HepG2 (cell line): ENCODE measurements around the gene IQGAP2. TPM values are rescaled to one million over a fixed set of nuclear protein-coding genes. Genes with fewer than 3 reads are reported as not detected.

ENCODE experiments used
- ATAC-seq: fragments of 200-7000 bp; cut with Tn5 transposase; 3 replicates; pipeline ENCODE4 v1.9.1; 2020; ENCODE audit warnings: mild to moderate bottlenecking, moderate library complexity
- BruUV-seq: library from RNA; stranded (reverse); fragments of 400-500 nt; replicated peaks from 2 replicates; lab custom pipeline; 2021; lab: Mats Ljungman, UMichigan
- CTCF ChIA-PET: fragments of 300-600 bp; formaldehyde crosslinking; extraction: SDS; loops from one replicate; lab custom pipeline; 2021; ENCODE audit warnings: low total read pairs, inconsistent platforms, low intra/inter-chr PET ratio; lab: Yijun Ruan, JAX
- POLR2A ChIA-PET: fragments of 350-600 bp; sonication (Branson Sonifier 250); formaldehyde crosslinking; loops from one replicate; lab custom pipeline; 2020; ENCODE audit warnings: antibody characterized with exemption, inconsistent platforms; lab: Yijun Ruan, JAX
- DNase-seq: peaks from one replicate; pipeline ENCODE4 v3.0.0-alpha.2; 2015; ENCODE audit warnings: low spot score
- FAIRE-seq: peaks from 3 replicates; lab custom pipeline; 2011; peaks lifted over from hg19 to GRCh38; lab: Jason Lieb, UNC
- H2AFZ ChIP-seq: one replicate; pipeline ENCODE4 v1.6.1; 2011; ENCODE audit warnings: low read length, inconsistent platforms
- H3K27ac ChIP-seq: fragments of 300-600 bp; 3 replicates; pipeline ENCODE4 v1.8.0; 2011; ENCODE audit warnings: mixed run types, mild to moderate bottlenecking, mixed read lengths, low read length, inconsistent platforms; ENCODE audit not compliant: insufficient read depth; ENCODE audit errors: extremely low read length
- H3K27me3 ChIP-seq, 2 experiments: fragments of 200-600 bp in 1 of 2; 2 replicates in 1 of 2; 3 replicates in 1 of 2; pipeline versions ENCODE4 v1.6.0 to v1.8.0; 2011; ENCODE audit warnings: low read length in 2 of 2, mild to moderate bottlenecking in 2 of 2, moderate library complexity in 2 of 2, inconsistent platforms in 1 of 2; ENCODE audit not compliant: insufficient read depth in 2 of 2, control insufficient read depth in 1 of 2
- H3K36me3 ChIP-seq, 2 experiments: fragments of 200-600 bp in 1 of 2; replicated peaks in 1 of 2; 2 replicates in 1 of 2; 3 replicates in 1 of 2; pipeline versions ENCODE4 v1.5.1 to v1.8.0; 2011; ENCODE audit warnings: low read length in 2 of 2, inconsistent platforms in 1 of 2; ENCODE audit not compliant: insufficient read depth in 2 of 2, control insufficient read depth in 1 of 2
- H3K4me1 ChIP-seq: 2 replicates; pipeline ENCODE4 v1.5.1; 2012; ENCODE audit warnings: low read length, inconsistent platforms; ENCODE audit not compliant: insufficient read depth
- H3K4me2 ChIP-seq: 2 replicates; pipeline ENCODE4 v1.6.0; 2011; ENCODE audit warnings: low read depth, low read length, inconsistent platforms
- H3K4me3 ChIP-seq, 3 experiments: fragments of 200-600 bp in 1 of 3; sonication (generic), shearing (Covaris generic) in 1 of 3; replicated peaks in 1 of 3; 2 replicates each; pipeline ENCODE4 v1.5.1; 2011 to 2016; ENCODE audit warnings: low read length in 3 of 3, inconsistent platforms in 2 of 3, low read depth in 2 of 3, mild to moderate bottlenecking in 2 of 3, control low read depth in 1 of 3, mixed read lengths in 1 of 3; ENCODE audit not compliant: insufficient read depth in 1 of 3
- H3K79me2 ChIP-seq: one replicate; pipeline ENCODE4 v1.6.1; 2011; ENCODE audit warnings: low read length, inconsistent platforms; ENCODE audit not compliant: insufficient read depth
- H3K9ac ChIP-seq: 2 replicates; pipeline ENCODE4 v1.6.0; 2011; ENCODE audit warnings: mild to moderate bottlenecking, low read depth, low read length, inconsistent platforms; ENCODE audit not compliant: insufficient read depth
- H3K9me3 ChIP-seq: 2 replicates; pipeline ENCODE4 v1.5.1; 2012; ENCODE audit warnings: mild to moderate bottlenecking, low read length
- H4K20me1 ChIP-seq: 2 replicates; pipeline ENCODE4 v1.6.0; 2011; ENCODE audit warnings: inconsistent platforms, mild to moderate bottlenecking, low read length, moderate library complexity; ENCODE audit not compliant: insufficient read depth
- ATF1 ChIP-seq: IDR thresholded peaks from 2 replicates; pipeline ENCODE4 v1.6.1; 2016; ENCODE audit warnings: mild to moderate bottlenecking, control low read depth
- ATM ChIP-seq: fragments of 450-650 bp; IDR thresholded peaks from 2 replicates; pipeline ENCODE4 v1.7.1; 2017; ENCODE audit warnings: mild to moderate bottlenecking, borderline replicate concordance
- EED ChIP-seq: sonication (generic); formaldehyde crosslinking; IDR thresholded peaks from 2 replicates; pipeline ENCODE4 v1.5.0; 2020; ENCODE audit warnings: mild to moderate bottlenecking, missing genetic modification reagents
- FOXA1 ChIP-seq, 2 experiments: fragments of 450-650 bp in 1 of 2; sonication (generic) in 1 of 2; formaldehyde crosslinking in 1 of 2; IDR thresholded peaks; 2 replicates each; pipeline versions ENCODE4 v1.4.0 to v1.6.1; 2016 to 2020; ENCODE audit warnings: missing genetic modification reagents in 1 of 2
- GTF2F1 ChIP-seq: fragments of 150-350 bp; IDR thresholded peaks from 2 replicates; pipeline ENCODE4 v1.6.1; 2014; ENCODE audit warnings: low read length
- HCFC1 ChIP-seq: fragments of 150-350 bp; IDR thresholded peaks from 2 replicates; pipeline ENCODE4 v1.6.1; 2014; ENCODE audit warnings: low read depth, low read length
- KDM5B ChIP-seq: sonication (generic); formaldehyde crosslinking; IDR thresholded peaks from 2 replicates; pipeline ENCODE4 v1.4.0; 2020; ENCODE audit warnings: missing genetic modification reagents, mild to moderate bottlenecking, borderline replicate concordance
- KLF13 ChIP-seq: sonication (generic); formaldehyde crosslinking; IDR thresholded peaks from 2 replicates; pipeline ENCODE4 v1.4.0; 2020; ENCODE audit warnings: mild to moderate bottlenecking, missing genetic modification reagents
- MTA1 ChIP-seq: sonication (generic); formaldehyde crosslinking; IDR thresholded peaks from 2 replicates; pipeline ENCODE4 v1.4.0; 2020; ENCODE audit warnings: missing genetic modification reagents, mild to moderate bottlenecking, borderline replicate concordance
- TEAD3 ChIP-seq: optimal IDR thresholded peaks from 2 replicates; pipeline ENCODE3; 2016; ENCODE audit warnings: borderline replicate concordance
- U2AF2 ChIP-seq: fragments of 200-400 bp; formaldehyde crosslinking; IDR thresholded peaks from 2 replicates; pipeline ENCODE4 v1.6.1; 2017; ENCODE audit warnings: low read depth, mild to moderate bottlenecking, low read length
- ZNF34 ChIP-seq: sonication (generic); formaldehyde crosslinking; IDR thresholded peaks from 2 replicates; pipeline ENCODE4 v1.4.0; 2020; ENCODE audit warnings: mild to moderate bottlenecking, missing genetic modification reagents, borderline replicate concordance
- ZNF501 ChIP-seq: sonication (generic); formaldehyde crosslinking; IDR thresholded peaks from 2 replicates; pipeline ENCODE4 v1.5.1; 2020; ENCODE audit warnings: mild to moderate bottlenecking, moderate library complexity, missing genetic modification reagents
- ZNF7 ChIP-seq: IDR thresholded peaks from 2 replicates; pipeline ENCODE4 v1.6.1; 2016; ENCODE audit warnings: missing biosample characterization, missing genetic modification reagents
- ZNF713 ChIP-seq: sonication (generic); formaldehyde crosslinking; IDR thresholded peaks from 2 replicates; pipeline ENCODE4 v1.4.0; 2020; ENCODE audit warnings: mild to moderate bottlenecking, missing genetic modification reagents
- WGBS: methylation state at CpG from one replicate; pipeline ENCODE4 v1.1.6; 2017; ENCODE audit warnings: low lambda C conversion rate; 5-methylcytosine and 5-hydroxymethylcytosine counted together
- in situ Hi-C: cut with HindIII; loops from 2 replicates; pipeline ENCODE4 v1.10.0; 2017; ENCODE audit warnings: low pct_unique_long_range_greater_than_20kb; ENCODE audit not compliant: extremely low pct_ligation_motif_present
- intact Hi-C: fragments of 100-400 bp; cut with micrococcal nuclease; formaldehyde crosslinking; loops from one replicate; pipeline ENCODE4 v1.10.0; 2022; ENCODE audit not compliant: unreplicated experiment
- polyA plus RNA-seq, 8 experiments: library from polyadenylated mRNA; depleted of rRNA in 3 of 8; stranded (reverse) in 7 of 8; unstranded in 1 of 8; fragments of >200 nt; fragmentation: Illumina TruSeq in 4 of 8; extraction: Trizol in 4 of 8; gene quantifications; 2 replicates each; pipeline versions ENCODE4 v1.2.1 to v1.2.3, GENCODE V29; 2011 to 2016; ENCODE audit warnings: low read depth in 4 of 8, missing spikeins in 1 of 8, mixed read lengths in 1 of 8; ENCODE audit not compliant: insufficient read depth in 1 of 8
- total RNA-seq, 5 experiments: library from RNA; depleted of rRNA; stranded (reverse); fragments of >200 nt; fragmentation: Illumina TruSeq; extraction: Trizol; gene quantifications; 2 replicates each; pipeline ENCODE4 v1.2.3, GENCODE V29; 2016; ENCODE audit warnings: low read depth in 1 of 5
- TF ChIP-seq, protein P1 (sequence below): sonication (generic); formaldehyde crosslinking; IDR thresholded peaks from 2 replicates; pipeline ENCODE4 v1.8.1; 2023; ENCODE audit warnings: mild to moderate bottlenecking, inconsistent platforms, moderate library complexity, missing genetic modification reagents, borderline replicate concordance
- TF ChIP-seq, protein P2 (sequence below): sonication (generic); formaldehyde crosslinking; IDR thresholded peaks from 2 replicates; pipeline ENCODE4 v1.5.0; 2020; ENCODE audit warnings: missing genetic modification reagents
- TF ChIP-seq, protein P3 (sequence below): sonication (generic); formaldehyde crosslinking; conservative IDR thresholded peaks from 2 replicates; pipeline ENCODE4 v1.4.0; 2020; ENCODE audit warnings: mild to moderate bottlenecking, missing genetic modification reagents, moderate library complexity

The IQGAP2 gene
- total and polyA plus RNA-seq, 2 of the 13 experiments (the other 11 are each of a cell fraction or from before 2014, with no cell fraction given): 35.2 to 83.3 TPM

DNA sequence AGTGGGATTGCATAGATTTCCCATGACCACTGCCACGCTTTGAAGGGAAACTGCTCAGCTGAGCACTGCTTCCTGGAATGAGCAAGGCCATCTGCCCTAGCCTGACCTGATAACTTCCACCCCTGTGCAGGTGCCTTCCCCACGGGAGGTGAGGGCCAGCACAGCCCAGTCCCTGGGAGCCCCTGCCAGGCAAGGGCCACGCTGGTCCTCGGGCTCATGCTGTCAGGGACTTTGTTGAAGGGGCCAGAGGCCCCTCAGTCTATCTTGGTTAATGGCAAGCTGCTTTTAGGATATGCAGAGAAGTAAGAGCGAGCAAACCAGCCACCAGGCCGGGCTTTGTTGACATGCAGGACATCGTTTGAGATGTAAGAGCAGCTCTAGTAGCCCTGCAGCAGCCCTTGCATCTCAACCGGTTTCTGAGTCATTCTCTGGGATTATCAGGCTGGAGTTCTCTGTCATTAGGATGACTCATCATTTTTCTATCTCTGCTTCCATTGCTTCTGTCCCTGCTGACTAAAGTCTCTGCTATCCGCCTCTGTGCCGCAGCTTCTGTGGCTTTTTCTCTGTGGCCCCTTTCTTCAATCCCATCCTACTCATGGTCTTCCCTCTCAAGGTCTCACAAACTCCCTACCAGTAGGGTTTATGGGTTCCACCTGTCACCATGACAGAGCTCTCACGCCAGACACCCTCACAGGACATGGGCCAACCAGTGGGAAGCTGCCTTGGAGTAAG is 30.6 kb upstream of the IQGAP2 start:
- Histone ChIP-seq H3K4me2 (peak overlapping the region; percentile 92), H3K79me2 (no peaks in the 10 kb centered on the region), H2AFZ (no peak overlapping the region), H3K27me3 (peaks cover 0 to 4% of the 10 kb centered on the region in 2 experiments; a peak in 2 of 5 replicates), H3K9me3 (no peaks in the 10 kb centered on the region), H3K36me3 (no peaks in the 10 kb centered on the region), H3K4me1 (peaks cover 41% of the 10 kb centered on the region), H3K9ac (peak overlapping the region; percentile 38), H4K20me1 (no peaks in the 10 kb centered on the region), H3K4me3 (peak overlapping the region; percentile 25 to 69 (median 43); a peak in 5 of 6 replicates), H3K27ac (peak overlapping the region; percentile 54)
- no TSS peak for BruUV-seq
- in situ Hi-C loops (no loop called here), intact Hi-C loops (no loop called here)
- ATAC-seq: peak; percentile 83
- CTCF ChIA-PET: no interaction called here
- WGBS: 22% methylated on average over 6 of the region's 11 CpGs
- DNase-seq: peak; percentile 76
- FAIRE-seq: peak; percentile 63
- POLR2A ChIA-PET: no interaction called here
- TF ChIP-seq ZNF7 (CRISPR knock-in tag): no peak
- TF ChIP-seq ATM: no peak
- no peak for TF ChIP-seq FOXA1 (IDR thresholded peaks at IDR 0.05)
- TF ChIP-seq FOXA1 (CRISPR knock-in tag; IDR thresholded peaks at IDR 0.05): 0 out of 2 replicates have a peak, but pooled peaks have one; percentile 13
- no peak for TF ChIP-seq U2AF2
- TF ChIP-seq KLF13: no peak
- TF ChIP-seq, protein P1, sequence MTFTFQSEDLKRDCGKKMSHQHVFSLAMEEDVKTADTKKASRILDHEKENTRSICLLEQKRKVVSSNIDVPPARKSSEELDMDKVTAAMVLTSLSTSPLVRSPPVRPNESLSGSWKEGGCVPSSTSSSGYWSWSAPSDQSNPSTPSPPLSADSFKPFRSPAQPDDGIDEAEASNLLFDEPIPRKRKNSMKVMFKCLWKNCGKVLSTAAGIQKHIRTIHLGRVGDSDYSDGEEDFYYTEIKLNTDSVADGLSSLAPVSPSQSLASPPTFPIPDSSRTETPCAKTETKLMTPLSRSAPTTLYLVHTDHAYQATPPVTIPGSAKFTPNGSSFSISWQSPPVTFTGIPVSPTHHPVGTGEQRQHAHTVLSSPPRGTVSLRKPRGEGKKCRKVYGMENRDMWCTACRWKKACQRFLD (CRISPR knock-in tag): no peak
- no peak for TF ChIP-seq HCFC1
- no peak for TF ChIP-seq ZNF34 (CRISPR knock-in tag)
- TF ChIP-seq KDM5B (CRISPR knock-in tag): 0 out of 2 replicates have a peak, but pooled peaks have one; percentile 27
- TF ChIP-seq GTF2F1: no peak
- TF ChIP-seq TEAD3 (CRISPR knock-in tag): peak; percentile 16
- 0 out of 2 replicates have a peak, but pooled peaks have one; percentile 30 for TF ChIP-seq MTA1 (CRISPR knock-in tag)
- no peak for TF ChIP-seq ZNF713 (CRISPR knock-in tag)
- no peak for TF ChIP-seq EED (CRISPR knock-in tag)
- TF ChIP-seq ZNF501 (CRISPR knock-in tag): peak; percentile 81
- TF ChIP-seq, protein P2, sequence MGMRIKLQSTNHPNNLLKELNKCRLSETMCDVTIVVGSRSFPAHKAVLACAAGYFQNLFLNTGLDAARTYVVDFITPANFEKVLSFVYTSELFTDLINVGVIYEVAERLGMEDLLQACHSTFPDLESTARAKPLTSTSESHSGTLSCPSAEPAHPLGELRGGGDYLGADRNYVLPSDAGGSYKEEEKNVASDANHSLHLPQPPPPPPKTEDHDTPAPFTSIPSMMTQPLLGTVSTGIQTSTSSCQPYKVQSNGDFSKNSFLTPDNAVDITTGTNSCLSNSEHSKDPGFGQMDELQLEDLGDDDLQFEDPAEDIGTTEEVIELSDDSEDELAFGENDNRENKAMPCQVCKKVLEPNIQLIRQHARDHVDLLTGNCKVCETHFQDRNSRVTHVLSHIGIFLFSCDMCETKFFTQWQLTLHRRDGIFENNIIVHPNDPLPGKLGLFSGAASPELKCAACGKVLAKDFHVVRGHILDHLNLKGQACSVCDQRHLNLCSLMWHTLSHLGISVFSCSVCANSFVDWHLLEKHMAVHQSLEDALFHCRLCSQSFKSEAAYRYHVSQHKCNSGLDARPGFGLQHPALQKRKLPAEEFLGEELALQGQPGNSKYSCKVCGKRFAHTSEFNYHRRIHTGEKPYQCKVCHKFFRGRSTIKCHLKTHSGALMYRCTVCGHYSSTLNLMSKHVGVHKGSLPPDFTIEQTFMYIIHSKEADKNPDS (CRISPR knock-in tag): no peak
- no peak for TF ChIP-seq ATF1 (CRISPR knock-in tag)
- TF ChIP-seq, protein P3, sequence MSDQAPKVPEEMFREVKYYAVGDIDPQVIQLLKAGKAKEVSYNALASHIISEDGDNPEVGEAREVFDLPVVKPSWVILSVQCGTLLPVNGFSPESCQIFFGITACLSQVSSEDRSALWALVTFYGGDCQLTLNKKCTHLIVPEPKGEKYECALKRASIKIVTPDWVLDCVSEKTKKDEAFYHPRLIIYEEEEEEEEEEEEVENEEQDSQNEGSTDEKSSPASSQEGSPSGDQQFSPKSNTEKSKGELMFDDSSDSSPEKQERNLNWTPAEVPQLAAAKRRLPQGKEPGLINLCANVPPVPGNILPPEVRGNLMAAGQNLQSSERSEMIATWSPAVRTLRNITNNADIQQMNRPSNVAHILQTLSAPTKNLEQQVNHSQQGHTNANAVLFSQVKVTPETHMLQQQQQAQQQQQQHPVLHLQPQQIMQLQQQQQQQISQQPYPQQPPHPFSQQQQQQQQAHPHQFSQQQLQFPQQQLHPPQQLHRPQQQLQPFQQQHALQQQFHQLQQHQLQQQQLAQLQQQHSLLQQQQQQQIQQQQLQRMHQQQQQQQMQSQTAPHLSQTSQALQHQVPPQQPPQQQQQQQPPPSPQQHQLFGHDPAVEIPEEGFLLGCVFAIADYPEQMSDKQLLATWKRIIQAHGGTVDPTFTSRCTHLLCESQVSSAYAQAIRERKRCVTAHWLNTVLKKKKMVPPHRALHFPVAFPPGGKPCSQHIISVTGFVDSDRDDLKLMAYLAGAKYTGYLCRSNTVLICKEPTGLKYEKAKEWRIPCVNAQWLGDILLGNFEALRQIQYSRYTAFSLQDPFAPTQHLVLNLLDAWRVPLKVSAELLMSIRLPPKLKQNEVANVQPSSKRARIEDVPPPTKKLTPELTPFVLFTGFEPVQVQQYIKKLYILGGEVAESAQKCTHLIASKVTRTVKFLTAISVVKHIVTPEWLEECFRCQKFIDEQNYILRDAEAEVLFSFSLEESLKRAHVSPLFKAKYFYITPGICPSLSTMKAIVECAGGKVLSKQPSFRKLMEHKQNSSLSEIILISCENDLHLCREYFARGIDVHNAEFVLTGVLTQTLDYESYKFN (CRISPR knock-in tag): peak; percentile 16; the same call in 1 of the 2 replicates
